HG02763 (cell line): ENCODE data around the gene ZNF350.
A peak's percentile ranks its signal among the peaks of the same experiment; 100 is the strongest.
"Not testable (repeated sequence)": the region's sequence is repeated elsewhere in the genome, so short reads cannot be mapped to it uniquely, and the experiment has no call there.

ENCODE experiments used
- ATAC-seq: cut with Tn5 transposase; IDR thresholded peaks from one replicate; pipeline ENCODE4 v1.9.1; 2021; ENCODE audit warnings: mild to moderate bottlenecking, moderate library complexity; ENCODE audit not compliant: unreplicated experiment

Gene ZNF350

DNA sequence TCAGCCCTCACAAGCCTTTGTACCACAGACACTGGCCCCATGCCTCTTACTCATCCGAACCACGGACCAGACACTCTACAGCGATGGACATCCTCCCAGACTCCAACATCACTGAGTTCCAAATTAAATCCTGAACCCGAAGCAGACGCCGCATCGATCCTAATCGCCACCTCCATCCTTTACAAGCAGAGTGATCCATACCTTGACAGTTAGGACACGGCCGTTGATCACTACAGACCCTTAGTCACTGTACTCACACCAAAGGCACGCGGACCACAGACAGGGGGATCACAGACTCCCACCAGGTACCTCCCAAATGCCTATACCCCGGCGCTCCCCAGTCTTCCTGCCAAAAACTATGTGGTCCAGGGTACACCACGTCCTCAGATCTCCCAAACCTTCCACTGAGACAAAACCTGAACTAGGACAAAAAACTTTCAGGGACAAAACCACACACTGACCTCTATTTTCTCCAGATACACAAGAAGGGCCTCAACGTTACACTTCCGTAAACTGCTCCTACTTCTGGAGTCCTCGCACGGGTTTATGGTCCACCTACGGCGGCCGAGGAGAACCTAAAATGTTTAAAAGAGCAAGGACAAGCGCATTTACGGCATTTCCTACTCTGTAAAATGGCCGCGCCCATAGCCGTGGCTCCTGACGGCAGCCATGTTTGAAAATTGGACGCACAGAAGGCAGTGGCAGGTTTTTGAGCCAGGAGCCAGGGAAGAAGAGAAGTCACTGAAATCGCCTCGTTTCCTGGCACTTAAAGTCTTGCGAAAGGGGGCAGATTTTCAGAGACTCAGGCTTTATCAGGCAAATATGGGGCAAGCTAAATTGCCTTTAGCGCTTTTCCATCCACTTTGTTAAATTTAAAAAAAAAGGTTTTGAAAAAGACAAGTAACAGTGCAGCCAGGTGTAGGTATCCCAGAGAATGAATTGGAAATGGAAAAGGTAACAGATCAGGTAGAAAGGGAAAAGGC is at the start of gene ZNF350:
ZNF350 (minus strand) TSS at position 532 of the 983 bp plus-strand sequence. CDS start 12,480 bp downstream, outside the sequence.
- peak; percentile 89 for ATAC-seq

- no peak for ATAC-seq
Observed at GRCh38 chr19:52034051-52034728, 47.5 kb upstream of the ZNF350 start.

DNA sequence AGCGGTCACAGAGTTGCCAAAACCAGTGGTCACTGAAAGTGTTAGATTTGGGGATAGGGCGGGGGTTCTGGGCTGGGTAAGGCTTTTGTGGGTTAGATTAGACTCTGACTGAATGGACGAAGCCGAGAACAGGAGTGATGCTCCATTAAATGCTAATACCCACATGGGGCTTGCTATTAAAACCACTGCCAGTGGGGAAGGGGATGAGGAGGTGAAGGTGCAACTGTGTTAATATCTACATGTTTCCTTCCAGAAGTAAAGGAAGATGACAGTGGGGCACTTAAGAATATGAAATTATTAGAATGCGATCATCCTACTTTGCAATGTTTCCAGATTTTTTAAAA is 42.1 kb upstream of the ZNF350 start:
- ATAC-seq = peak; percentile 20

- peak; percentile 84 for ATAC-seq
Observed at GRCh38 chr19:52028027-52028779, 41.6 kb upstream of the ZNF350 start, which contains the start of gene ZNF614. ZNF614 (minus strand) TSS chr19:52028379; CDS start chr19:52025745, 2,634 bp downstream.

- ATAC-seq = not testable (repeated sequence)
Observed at GRCh38 chr19:52026255-52026990, 39.8 kb upstream of the ZNF350 start.

- not testable (repeated sequence) for ATAC-seq
Observed at GRCh38 chr19:52024478-52024877, 37.8 kb upstream of the ZNF350 start.

GRCh38 chr19:52022193-52022592 is 35.6 kb upstream of the ZNF350 start:
- ATAC-seq = no peak

DNA sequence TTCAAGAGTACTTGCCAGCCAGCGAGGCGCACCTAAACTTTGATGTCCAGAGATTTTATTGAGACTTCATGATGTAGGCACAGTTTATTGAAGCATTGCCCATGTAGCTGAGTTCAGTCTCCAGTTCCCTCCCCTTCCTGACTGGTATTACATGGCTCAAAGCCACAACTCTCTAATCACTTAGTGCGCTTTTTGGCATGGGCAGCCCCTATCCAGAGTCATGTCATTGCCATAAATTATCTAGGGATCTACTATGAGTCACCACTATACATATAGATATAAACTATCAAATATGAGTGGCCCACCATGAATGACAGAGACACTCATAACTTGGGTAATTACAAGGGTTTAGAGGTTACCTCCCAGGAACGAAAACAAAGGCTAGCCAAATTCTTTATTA is 33.9 kb upstream of the ZNF350 start:
- ATAC-seq = no peak

DNA sequence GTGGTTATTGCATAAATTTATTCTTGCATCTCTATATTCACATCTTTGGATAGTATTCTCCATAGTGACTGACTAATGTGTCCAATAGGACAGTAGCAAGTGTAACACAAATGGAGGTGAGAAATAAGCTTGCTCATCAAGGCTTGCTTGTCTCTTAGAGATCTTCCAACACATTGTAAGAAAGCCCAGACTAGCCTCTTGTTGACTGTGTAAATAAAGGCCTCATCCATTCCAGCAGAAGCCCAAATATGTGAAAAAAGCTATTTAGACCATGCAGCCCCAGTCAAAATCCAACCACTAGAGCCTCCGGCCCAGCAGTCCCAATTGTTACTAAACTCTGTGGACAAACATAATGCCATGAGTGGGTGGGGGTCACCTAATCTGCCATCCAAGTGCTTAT is 24.0 kb upstream of the ZNF350 start:
- no peak for ATAC-seq

DNA sequence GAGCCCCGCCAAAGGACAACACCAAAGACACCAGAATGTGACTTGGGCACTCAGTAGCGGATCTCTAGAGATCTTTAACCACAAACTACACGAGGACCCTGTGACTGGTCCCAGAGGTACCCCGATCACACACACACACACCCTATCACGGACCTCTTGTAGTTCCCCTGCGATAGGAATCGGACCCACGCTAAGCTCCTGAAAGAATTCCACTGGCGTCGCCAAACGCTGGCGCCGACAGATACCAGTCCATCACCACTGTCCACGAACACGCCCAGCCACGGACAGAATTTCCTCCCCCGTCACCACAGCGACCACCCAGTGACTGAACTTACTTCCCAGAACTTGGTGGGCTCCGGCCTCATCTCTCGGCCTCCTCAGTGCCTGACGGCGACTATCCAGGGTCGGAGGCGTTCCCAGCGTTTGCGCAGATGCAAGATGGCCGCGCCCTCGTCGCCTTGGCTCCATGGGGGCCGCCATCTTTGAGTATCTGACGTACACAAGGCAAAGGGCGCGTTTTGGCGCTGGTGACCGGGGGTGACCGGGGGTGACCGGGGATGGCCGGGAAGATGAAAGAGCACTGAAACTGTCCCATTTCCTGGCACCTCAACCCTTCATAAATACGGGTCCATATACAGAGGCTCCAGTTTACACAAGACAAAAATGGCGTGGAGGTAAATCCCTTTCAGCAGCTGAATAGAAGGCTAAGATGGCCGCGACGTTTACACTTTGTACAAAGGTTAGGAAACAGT is 21.3 kb upstream of the ZNF350 start, which contains the start of gene ZNF615:
ZNF615 (minus strand) TSS at position 406 of the 752 bp plus-strand sequence. CDS start 4,500 bp downstream, outside the sequence.
- peak; percentile 95 for ATAC-seq

DNA sequence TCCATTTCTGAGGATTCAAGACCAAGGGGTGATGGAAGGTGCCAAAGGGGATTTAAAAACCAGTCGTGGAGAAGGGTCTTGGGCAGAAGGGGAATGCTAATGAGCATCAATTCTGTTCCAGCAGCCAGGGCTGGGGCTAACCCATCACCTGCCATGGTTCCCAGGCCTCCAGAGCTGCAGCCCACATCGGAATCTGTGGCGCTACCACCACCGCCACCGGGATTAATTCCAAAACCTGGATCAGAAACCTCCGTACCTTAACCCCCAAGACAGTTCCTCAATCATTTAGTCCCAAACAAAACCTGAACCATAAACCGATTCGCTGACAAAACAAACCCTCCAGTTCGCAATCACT is 20.8 kb upstream of the ZNF350 start:
- ATAC-seq = no peak

DNA sequence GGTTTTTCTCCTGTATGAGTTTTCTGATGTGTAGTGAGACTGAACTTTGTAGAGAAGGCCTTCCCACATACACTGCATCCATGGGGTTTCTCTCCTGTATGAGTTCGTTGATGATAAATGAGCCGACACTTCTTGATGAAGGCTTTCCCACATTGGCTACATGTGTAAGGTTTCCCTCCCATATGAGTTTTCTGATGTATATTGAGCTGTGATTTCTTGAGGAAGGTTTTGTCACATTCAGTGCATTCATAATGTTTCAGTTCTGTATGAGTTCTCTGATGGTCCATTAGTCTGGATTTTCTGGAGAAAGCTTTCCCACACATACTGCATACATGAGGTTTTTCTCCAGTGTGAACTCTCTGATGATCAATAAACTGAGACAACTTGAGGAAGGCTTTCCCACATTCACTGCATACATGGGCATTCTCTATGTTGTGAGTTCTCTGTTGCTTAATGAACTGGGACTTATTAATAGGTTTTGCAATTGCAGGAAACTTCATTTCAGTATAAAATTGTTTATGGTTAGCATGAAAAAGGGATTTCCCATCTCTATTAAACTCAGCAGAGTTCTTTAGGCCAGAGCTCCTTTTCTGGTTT is 7.5 kb upstream of the ZNF350 start:
- no peak for ATAC-seq

GRCh38 chr19:51993422-51993821 is 6.8 kb upstream of the ZNF350 start:
- ATAC-seq = no peak

DNA sequence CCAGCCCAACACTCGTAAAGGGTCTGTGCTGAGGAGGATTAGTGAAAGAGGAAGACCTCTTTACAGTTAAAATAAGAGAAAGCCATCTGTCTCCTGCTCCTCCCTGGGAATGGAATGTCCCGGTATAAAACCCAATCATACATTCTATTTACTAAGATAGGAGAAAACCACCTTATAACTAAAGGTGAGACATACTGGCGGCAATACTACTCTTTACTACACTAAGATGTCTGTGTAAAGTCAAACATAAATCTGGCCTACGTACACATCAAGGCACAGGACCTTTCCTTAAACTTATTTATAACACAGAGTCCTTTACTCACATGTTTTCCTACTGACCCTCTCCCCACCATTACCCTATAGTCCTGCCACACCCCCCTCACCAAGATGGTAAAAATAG is 3.3 kb downstream of the ZNF350 start:
- no peak for ATAC-seq

GRCh38 chr19:51980926-51981325 is 5.7 kb downstream of the ZNF350 start:
- ATAC-seq = not testable (repeated sequence)

DNA sequence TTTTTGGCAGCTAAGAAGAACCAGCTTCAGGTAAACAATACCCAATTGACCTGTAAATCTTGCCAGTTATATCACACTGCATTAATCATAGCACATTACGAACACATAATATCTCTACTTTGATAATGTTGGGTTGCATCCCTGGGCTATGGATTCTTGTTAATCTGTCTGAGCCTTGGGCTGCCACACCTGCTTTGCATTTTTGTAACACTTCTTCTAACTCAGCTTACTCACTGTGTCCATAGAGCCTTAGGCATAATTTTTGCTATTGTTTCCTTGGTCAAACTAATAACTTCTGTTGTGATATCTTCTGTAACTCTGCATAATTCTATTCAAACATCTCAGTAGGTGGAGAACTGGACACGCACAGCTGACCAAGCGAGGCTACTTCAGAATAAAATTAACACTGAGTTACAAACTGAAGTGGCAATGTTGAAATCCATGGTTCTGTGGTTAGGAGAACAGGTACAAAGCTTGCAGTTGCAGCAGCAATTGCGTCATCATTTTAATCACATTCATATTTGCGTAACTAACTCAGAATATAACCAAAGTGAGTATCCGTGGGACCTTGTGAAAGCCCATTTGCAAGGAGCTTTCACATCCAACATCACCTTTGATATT is 6.4 kb downstream of the ZNF350 start:
- ATAC-seq = no peak

GRCh38 chr19:51978882-51979281 is 7.8 kb downstream of the ZNF350 start:
- no peak for ATAC-seq

GRCh38 chr19:51977346-51977745 is 9.3 kb downstream of the ZNF350 start:
- no peak for ATAC-seq

GRCh38 chr19:51976852-51977251 is 9.8 kb downstream of the ZNF350 start:
- no peak for ATAC-seq
